Measurements from ENCODE around the gene PIGBOS1.

DNA sequence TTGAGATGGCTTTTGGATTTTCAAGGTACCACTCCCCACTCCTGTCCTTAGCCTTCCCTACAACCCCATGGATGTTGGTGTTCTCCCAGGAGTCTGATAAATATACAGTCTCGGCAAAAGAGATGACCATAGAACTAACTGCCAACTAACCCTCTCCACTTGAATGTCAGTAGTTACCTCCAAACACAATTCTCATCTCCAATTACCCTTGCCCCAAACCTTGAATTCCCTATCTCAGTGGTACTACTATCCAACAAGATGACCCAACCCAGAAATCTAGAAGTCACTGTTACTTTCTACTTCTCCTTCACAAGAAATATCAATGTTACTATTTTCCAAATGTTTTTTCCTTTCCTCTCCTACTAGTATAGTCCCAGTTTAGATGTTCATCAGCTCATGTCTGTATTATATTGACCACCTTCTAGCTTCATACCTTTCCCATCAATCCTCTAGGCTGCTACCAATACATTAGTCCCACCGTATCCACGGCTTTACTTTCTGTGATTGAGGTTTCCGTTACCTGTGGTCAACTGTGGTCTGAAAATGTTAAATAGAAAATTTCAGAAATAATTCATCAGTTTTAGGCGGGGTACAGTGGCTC, 38.2 kb upstream of the PIGBOS1 start:
- TF ChIP-seq POLR2AphosphoS5 (IDR thresholded peaks at IDR 0.05) = no peak
- TF ChIP-seq, protein P1, sequence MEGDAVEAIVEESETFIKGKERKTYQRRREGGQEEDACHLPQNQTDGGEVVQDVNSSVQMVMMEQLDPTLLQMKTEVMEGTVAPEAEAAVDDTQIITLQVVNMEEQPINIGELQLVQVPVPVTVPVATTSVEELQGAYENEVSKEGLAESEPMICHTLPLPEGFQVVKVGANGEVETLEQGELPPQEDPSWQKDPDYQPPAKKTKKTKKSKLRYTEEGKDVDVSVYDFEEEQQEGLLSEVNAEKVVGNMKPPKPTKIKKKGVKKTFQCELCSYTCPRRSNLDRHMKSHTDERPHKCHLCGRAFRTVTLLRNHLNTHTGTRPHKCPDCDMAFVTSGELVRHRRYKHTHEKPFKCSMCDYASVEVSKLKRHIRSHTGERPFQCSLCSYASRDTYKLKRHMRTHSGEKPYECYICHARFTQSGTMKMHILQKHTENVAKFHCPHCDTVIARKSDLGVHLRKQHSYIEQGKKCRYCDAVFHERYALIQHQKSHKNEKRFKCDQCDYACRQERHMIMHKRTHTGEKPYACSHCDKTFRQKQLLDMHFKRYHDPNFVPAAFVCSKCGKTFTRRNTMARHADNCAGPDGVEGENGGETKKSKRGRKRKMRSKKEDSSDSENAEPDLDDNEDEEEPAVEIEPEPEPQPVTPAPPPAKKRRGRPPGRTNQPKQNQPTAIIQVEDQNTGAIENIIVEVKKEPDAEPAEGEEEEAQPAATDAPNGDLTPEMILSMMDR (IDR thresholded peaks at IDR 0.05) = no peak

Measured in prostate gland (tissue), 2 donors.